ENCODE data around the gene BTN2A1. TPM values are rescaled to one million over a fixed set of nuclear protein-coding genes. Genes with fewer than 3 reads are reported as not detected.
"Not testable (repeated sequence)": the region's sequence is repeated elsewhere in the genome, so short reads cannot be mapped to it uniquely, and the experiment has no call there.

BTN2A1 gene
- total RNA-seq, 4 donors from 2014 or later = 17.9 to 22.9 (median 21.4) TPM

DNA sequence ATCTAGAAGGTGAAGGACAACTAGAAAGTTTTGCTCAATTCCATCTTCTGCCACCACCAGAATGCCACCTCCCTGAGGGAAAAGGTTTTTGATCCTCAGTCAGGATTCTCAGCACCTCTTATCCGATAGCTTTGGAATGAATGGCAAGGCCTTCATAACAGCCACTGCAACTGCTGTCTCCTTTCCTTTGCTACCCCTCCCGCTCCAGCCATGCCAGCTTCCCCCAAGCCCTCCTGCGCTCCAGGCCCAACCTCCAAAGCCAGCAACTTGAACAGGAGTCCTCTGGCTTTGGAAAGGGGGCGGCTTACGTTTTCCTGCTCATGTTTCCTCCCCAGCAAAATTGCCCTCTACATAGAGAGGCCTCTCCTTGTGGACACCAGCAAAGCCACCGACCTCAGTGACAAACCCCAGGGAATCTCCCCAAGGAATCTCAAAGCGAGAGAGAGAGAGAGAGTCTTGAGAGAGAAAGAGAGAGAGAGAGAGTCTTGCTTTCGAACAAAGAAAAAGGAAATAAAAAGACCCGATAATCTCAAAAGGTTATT is 420 bp upstream of the BTN2A1 start:
- peak overlapping the region; percentile 93 to 96 (median 94) for H3K27ac ChIP-seq (replicated peaks in 1 of 4)
- intact Hi-C loops (cut with DNase I) = loop anchor here (5.0 kb wide), 1 partner anchor 75 kb away; no protein-coding TSS in a partner anchor
- H3K4me1 ChIP-seq = peaks cover 37 to 52% (median 47%) of the 10 kb centered on the region in 4 donors
- no peaks in the 10 kb centered on the region for H3K27me3 ChIP-seq
- peak overlapping the region; percentile 81 to 95 (median 90) for H3K4me3 ChIP-seq
- DNase-seq (ENCODE audit: extremely low spot score) = no peak
- H3K36me3 ChIP-seq = peaks cover 10 to 24% (median 18%) of the 10 kb centered on the region in 4 donors
- WGBS = 12% methylated on average over 9 of the region's 9 CpGs
- TF ChIP-seq, protein P1, sequence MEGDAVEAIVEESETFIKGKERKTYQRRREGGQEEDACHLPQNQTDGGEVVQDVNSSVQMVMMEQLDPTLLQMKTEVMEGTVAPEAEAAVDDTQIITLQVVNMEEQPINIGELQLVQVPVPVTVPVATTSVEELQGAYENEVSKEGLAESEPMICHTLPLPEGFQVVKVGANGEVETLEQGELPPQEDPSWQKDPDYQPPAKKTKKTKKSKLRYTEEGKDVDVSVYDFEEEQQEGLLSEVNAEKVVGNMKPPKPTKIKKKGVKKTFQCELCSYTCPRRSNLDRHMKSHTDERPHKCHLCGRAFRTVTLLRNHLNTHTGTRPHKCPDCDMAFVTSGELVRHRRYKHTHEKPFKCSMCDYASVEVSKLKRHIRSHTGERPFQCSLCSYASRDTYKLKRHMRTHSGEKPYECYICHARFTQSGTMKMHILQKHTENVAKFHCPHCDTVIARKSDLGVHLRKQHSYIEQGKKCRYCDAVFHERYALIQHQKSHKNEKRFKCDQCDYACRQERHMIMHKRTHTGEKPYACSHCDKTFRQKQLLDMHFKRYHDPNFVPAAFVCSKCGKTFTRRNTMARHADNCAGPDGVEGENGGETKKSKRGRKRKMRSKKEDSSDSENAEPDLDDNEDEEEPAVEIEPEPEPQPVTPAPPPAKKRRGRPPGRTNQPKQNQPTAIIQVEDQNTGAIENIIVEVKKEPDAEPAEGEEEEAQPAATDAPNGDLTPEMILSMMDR (IDR thresholded peaks at IDR 0.05) = no peak
- TF ChIP-seq POLR2AphosphoS5 (IDR thresholded peaks at IDR 0.05) (no peak), POLR2A (IDR thresholded peaks at IDR 0.05; ENCODE audit: low read depth) (no peak), EP300 (IDR thresholded peaks at IDR 0.05) (no peak)
- H3K9me3 ChIP-seq = no peaks in the 10 kb centered on the region

DNA sequence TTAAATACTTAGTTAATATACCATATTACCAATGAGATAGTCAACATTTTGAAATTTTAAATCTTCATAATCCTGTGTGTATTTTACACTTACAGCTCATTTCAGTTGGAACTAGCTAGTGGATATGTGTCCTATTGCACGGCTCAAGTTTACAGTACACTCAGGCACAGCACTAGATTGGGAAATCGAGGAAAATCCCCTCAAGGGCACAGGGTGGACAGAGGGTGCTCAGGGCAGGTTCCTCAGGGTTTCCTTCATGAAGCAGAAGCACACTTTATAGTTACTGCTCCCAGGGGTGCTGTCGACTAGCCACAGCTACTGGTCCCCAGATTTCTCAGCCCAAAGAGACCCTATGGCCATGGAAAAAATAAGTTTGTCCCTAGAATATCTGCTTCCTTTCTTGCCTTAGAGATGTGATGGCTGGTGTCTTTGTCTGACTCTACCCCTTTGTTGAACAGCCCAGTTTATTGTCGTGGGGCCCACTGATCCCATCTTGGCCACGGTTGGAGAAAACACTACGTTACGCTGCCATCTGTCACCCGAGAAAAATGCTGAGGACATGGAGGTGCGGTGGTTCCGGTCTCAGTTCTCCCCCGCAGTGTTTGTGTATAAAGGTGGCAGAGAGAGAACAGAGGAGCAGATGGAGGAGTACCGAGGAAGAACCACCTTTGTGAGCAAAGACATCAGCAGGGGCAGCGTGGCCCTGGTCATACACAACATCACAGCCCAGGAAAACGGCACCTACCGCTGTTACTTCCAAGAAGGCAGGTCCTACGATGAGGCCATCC is 1.5 kb downstream of the BTN2A1 start:
- Histone ChIP-seq H3K4me3 (peak overlapping the region; percentile 81 to 95 (median 90)), H3K27ac (replicated peaks in 1 of 4) (no peak overlapping the region), H3K27me3 (no peaks in the 10 kb centered on the region), H3K36me3 (peaks cover 25 to 42% (median 37%) of the 10 kb centered on the region in 4 donors), H3K4me1 (peaks cover 37 to 70% (median 57%) of the 10 kb centered on the region in 4 donors), H3K9me3 (no peaks in the 10 kb centered on the region)
- 80% methylated on average over 16 of the region's 16 CpGs for WGBS
- intact Hi-C loops (cut with DNase I) = loop anchor here (5.0 kb wide), 1 partner anchor 73 kb away; no protein-coding TSS in a partner anchor
- DNase-seq (ENCODE audit: extremely low spot score) = no peak
- TF ChIP-seq EP300 (IDR thresholded peaks at IDR 0.05) (no peak), POLR2A (IDR thresholded peaks at IDR 0.05; ENCODE audit: low read depth) (no peak), POLR2AphosphoS5 (IDR thresholded peaks at IDR 0.05) (no peak)
- TF ChIP-seq, protein P1 (IDR thresholded peaks at IDR 0.05) = no peak

DNA sequence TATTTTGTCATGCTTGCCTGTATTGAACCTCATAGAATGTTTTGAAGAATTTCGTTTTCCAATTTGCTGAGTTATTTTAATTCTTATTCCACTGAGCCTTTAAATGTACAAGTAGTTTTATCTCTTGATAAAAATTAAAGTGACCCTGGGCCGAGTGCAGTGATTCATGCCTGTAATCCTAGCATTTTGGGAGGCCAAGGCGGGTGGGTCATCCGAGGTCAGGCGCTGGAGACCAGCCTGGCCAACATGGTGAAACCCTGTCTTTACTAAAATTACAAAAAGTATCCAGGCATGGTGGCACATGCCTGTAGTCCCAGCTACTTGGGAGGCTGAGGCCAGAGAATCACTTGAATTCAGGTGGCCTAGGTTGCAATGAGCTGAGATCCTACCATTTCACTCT is 3.6 kb downstream of the BTN2A1 start:
- intact Hi-C loops (cut with DNase I); H3K27me3 ChIP-seq; DNase-seq (ENCODE audit: extremely low spot score); H3K9me3 ChIP-seq; H3K27ac ChIP-seq (replicated peaks in 1 of 4): not testable (repeated sequence)
- peak overlapping the region in 1 of 4 donors; percentile 92 for H3K4me3 ChIP-seq
- 73% methylated on average over 5 of the region's 5 CpGs for WGBS
- H3K36me3 ChIP-seq = peaks cover 47 to 63% (median 59%) of the 10 kb centered on the region in 4 donors
- peaks cover 37 to 69% (median 57%) of the 10 kb centered on the region in 4 donors for H3K4me1 ChIP-seq

GRCh38 chr6:26464014-26464413 is 6.3 kb downstream of the BTN2A1 start:
- DNase-seq (ENCODE audit: extremely low spot score) = no peak
- WGBS = 82% methylated on average over 4 of the region's 4 CpGs
- Histone ChIP-seq H3K9me3 (no peaks in the 10 kb centered on the region), H3K27ac (replicated peaks in 1 of 4) (no peak overlapping the region), H3K27me3 (no peaks in the 10 kb centered on the region), H3K4me3 (no peak overlapping the region), H3K4me1 (peaks cover 25 to 51% (median 43%) of the 10 kb centered on the region in 4 donors), H3K36me3 (peaks cover 72 to 90% (median 85%) of the 10 kb centered on the region in 4 donors)
- no peak for TF ChIP-seq EP300 (IDR thresholded peaks at IDR 0.05)
- TF ChIP-seq POLR2AphosphoS5 (IDR thresholded peaks at IDR 0.05) = no peak
- TF ChIP-seq, protein P1 (IDR thresholded peaks at IDR 0.05) = no peak
- TF ChIP-seq POLR2A (IDR thresholded peaks at IDR 0.05; ENCODE audit: low read depth) = no peak
- intact Hi-C loops (cut with DNase I) = no loop called here

- DNase-seq (ENCODE audit: extremely low spot score) = no peak
- H3K36me3 ChIP-seq = peaks cover 72 to 88% (median 86%) of the 10 kb centered on the region in 4 donors
- H3K9me3 ChIP-seq = no peaks in the 10 kb centered on the region
- intact Hi-C loops (cut with DNase I) = no loop called here
- WGBS = 88% methylated on average over 7 of the region's 7 CpGs
- no peak for TF ChIP-seq POLR2AphosphoS5 (IDR thresholded peaks at IDR 0.05)
- no peak for TF ChIP-seq EP300 (IDR thresholded peaks at IDR 0.05)
- no peak for TF ChIP-seq POLR2A (IDR thresholded peaks at IDR 0.05; ENCODE audit: low read depth)
- TF ChIP-seq, protein P1 (IDR thresholded peaks at IDR 0.05) = no peak
- no peak overlapping the region for H3K4me3 ChIP-seq
- H3K27me3 ChIP-seq = no peaks in the 10 kb centered on the region
- peaks cover 19 to 45% (median 38%) of the 10 kb centered on the region in 4 donors for H3K4me1 ChIP-seq
- H3K27ac ChIP-seq (replicated peaks in 1 of 4) = no peak overlapping the region
Measured at GRCh38 chr6:26464416-26465131, 6.8 kb downstream of the BTN2A1 start.
